Measurements from ENCODE around the gene CPSF4L. TPM values are rescaled to one million over a fixed set of nuclear protein-coding genes. Genes with fewer than 3 reads are reported as not detected.

CPSF4L gene
- total RNA-seq, 2 experiments from 2014 or later: not detected

DNA sequence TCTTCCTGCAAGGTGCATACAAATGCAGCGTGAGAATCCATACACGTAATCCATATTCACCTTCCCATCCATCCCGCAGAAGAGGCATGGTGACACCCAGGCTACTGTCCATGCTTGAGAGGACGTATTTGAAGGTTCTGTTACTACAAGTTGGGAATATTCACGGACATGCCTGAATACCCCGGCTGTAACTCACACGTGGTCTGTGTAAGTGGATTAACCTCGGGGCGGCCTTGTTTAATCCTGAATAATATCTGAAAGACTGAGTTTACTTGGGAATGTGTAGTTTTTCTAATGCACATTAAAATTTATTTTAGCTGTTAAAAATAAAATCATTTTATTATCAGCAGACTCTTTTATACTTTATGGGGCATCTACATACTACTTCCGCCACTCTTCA, 13.1 kb downstream of the CPSF4L start:
- H3K27ac ChIP-seq (ENCODE audit: low read depth, low read length, poor library complexity, severe bottlenecking): no peak overlapping the region
- TF ChIP-seq EZH2phosphoT487 (IDR thresholded peaks at IDR 0.05; ENCODE audit: borderline replicate concordance, low read depth, low read length): no peak
- TF ChIP-seq, protein P1, sequence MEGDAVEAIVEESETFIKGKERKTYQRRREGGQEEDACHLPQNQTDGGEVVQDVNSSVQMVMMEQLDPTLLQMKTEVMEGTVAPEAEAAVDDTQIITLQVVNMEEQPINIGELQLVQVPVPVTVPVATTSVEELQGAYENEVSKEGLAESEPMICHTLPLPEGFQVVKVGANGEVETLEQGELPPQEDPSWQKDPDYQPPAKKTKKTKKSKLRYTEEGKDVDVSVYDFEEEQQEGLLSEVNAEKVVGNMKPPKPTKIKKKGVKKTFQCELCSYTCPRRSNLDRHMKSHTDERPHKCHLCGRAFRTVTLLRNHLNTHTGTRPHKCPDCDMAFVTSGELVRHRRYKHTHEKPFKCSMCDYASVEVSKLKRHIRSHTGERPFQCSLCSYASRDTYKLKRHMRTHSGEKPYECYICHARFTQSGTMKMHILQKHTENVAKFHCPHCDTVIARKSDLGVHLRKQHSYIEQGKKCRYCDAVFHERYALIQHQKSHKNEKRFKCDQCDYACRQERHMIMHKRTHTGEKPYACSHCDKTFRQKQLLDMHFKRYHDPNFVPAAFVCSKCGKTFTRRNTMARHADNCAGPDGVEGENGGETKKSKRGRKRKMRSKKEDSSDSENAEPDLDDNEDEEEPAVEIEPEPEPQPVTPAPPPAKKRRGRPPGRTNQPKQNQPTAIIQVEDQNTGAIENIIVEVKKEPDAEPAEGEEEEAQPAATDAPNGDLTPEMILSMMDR (conservative IDR thresholded peaks at IDR 0.05; ENCODE audit: low read length): no peak
- no peak for DNase-seq (ENCODE audit: low spot score)
- H3K9me2 ChIP-seq (ENCODE audit: insufficient read depth, low read length): no peaks in the 10 kb centered on the region
- H2AFZ ChIP-seq (ENCODE audit: low read length): no peak overlapping the region
- H3K36me3 ChIP-seq (ENCODE audit: insufficient read depth, low read length): peaks cover 44% of the 10 kb centered on the region
- CTCF ChIA-PET (ENCODE audit: unreplicated experiment): interaction anchor here (0.7 to 1.1 kb wide), 2 partner anchors 13 to 522 kb away, joined by 3 to 4 read pairs; no protein-coding TSS in a partner anchor
- H4K20me1 ChIP-seq (ENCODE audit: insufficient read depth, low read length): no peaks in the 10 kb centered on the region
- BruUV-seq (replicated peaks): no TSS peak
- no peaks in the 10 kb centered on the region for H3K79me2 ChIP-seq (ENCODE audit: insufficient read depth, low read depth, low read length)
- H3K4me3 ChIP-seq (ENCODE audit: low read depth, low read length, poor library complexity, severe bottlenecking): no peak overlapping the region
- H3K4me1 ChIP-seq (ENCODE audit: insufficient read depth, low read length, poor library complexity, severe bottlenecking): no peaks in the 10 kb centered on the region
- no peaks in the 10 kb centered on the region for H3K9me3 ChIP-seq (ENCODE audit: low read length)
- intact Hi-C loops (cut with micrococcal nuclease; ENCODE audit: unreplicated experiment): no loop called here
- no peak overlapping the region for H3K4me2 ChIP-seq (ENCODE audit: low read length)
- POLR2A ChIA-PET: interaction anchor here (0.6 to 1.5 kb wide), 4 partner anchors 10 to 127 kb away, joined by 3 read pairs; no protein-coding TSS in a partner anchor

DNA sequence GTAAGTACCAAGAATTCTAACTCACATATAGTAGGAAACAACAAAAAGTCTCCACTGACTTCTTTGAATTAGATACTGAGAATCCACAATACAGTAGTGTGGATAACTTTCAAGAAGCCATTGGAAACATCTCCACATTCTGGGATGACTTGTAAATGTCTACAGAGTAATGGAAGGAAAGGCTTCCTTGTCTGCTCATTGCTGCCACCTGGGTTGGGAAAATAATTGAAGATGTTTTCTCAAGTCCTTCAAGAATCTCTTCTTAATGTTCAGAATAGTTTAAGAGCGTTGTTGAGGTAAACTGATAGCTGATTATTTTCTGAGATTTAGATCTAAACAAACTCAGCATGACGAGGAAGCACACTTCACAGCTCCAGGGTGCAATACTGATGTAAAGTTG, 14.0 kb downstream of the CPSF4L start:
- Histone ChIP-seq H3K79me2 (ENCODE audit: insufficient read depth, low read depth, low read length) (no peaks in the 10 kb centered on the region), H3K4me2 (ENCODE audit: low read length) (no peak overlapping the region), H4K20me1 (ENCODE audit: insufficient read depth, low read length) (no peaks in the 10 kb centered on the region), H3K36me3 (ENCODE audit: insufficient read depth, low read length) (peaks cover 52% of the 10 kb centered on the region), H3K9me2 (ENCODE audit: insufficient read depth, low read length) (no peaks in the 10 kb centered on the region), H3K27ac (ENCODE audit: low read depth, low read length, poor library complexity, severe bottlenecking) (no peak overlapping the region), H2AFZ (ENCODE audit: low read length) (no peak overlapping the region), H3K4me1 (ENCODE audit: insufficient read depth, low read length, poor library complexity, severe bottlenecking) (no peaks in the 10 kb centered on the region), H3K9me3 (ENCODE audit: low read length) (no peaks in the 10 kb centered on the region), H3K4me3 (ENCODE audit: low read depth, low read length, poor library complexity, severe bottlenecking) (no peak overlapping the region)
- DNase-seq (ENCODE audit: low spot score): no peak
- no TSS peak for BruUV-seq (replicated peaks)
- POLR2A ChIA-PET: interaction anchor here (0.6 to 1.5 kb wide), 5 partner anchors 10 to 1387 kb away, joined by 3 to 4 read pairs (median 3); a partner anchor contains a TSS
- CTCF ChIA-PET (ENCODE audit: unreplicated experiment): interaction anchor here (0.7 to 1.1 kb wide), 2 partner anchors 12 to 521 kb away, joined by 3 to 4 read pairs; no protein-coding TSS in a partner anchor
- TF ChIP-seq EZH2phosphoT487 (IDR thresholded peaks at IDR 0.05; ENCODE audit: borderline replicate concordance, low read depth, low read length): no peak
- TF ChIP-seq, protein P1 (conservative IDR thresholded peaks at IDR 0.05; ENCODE audit: low read length): peak; percentile 56
- intact Hi-C loops (cut with micrococcal nuclease; ENCODE audit: unreplicated experiment): no loop called here

DNA sequence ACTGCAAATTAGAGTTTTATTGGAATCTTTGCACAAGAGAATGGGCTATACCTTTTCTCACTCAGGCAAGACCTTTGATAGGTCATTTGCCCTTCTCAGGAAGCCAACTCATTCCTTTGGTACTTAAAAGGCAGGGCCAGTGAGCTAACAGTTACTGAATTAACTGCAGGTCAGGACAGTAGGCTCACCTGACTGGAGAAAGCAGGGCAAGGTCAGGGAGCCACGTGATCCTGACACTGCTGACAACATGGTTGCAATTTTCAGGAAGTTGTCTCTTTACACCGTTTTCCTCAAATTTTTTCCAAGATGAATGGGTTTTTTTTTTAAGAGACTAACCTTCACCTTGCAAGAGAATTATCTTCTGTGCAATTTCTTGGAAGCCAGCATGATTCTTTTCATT, 21.1 kb downstream of the CPSF4L start:
- Histone ChIP-seq H2AFZ (ENCODE audit: low read length) (no peak overlapping the region), H3K4me3 (ENCODE audit: low read depth, low read length, poor library complexity, severe bottlenecking) (no peak overlapping the region), H3K4me2 (ENCODE audit: low read length) (no peak overlapping the region), H3K79me2 (ENCODE audit: insufficient read depth, low read depth, low read length) (peaks cover 23% of the 10 kb centered on the region; the same call in 1 of the 2 replicates), H3K27ac (ENCODE audit: low read depth, low read length, poor library complexity, severe bottlenecking) (no peak overlapping the region), H4K20me1 (ENCODE audit: insufficient read depth, low read length) (no peaks in the 10 kb centered on the region), H3K36me3 (ENCODE audit: insufficient read depth, low read length) (peaks cover 92% of the 10 kb centered on the region), H3K9me3 (ENCODE audit: low read length) (no peaks in the 10 kb centered on the region), H3K9me2 (ENCODE audit: insufficient read depth, low read length) (no peaks in the 10 kb centered on the region), H3K4me1 (ENCODE audit: insufficient read depth, low read length, poor library complexity, severe bottlenecking) (peaks cover 19% of the 10 kb centered on the region)
- no peak for DNase-seq (ENCODE audit: low spot score)
- intact Hi-C loops (cut with micrococcal nuclease; ENCODE audit: unreplicated experiment): no loop called here
- no peak for TF ChIP-seq EZH2phosphoT487 (IDR thresholded peaks at IDR 0.05; ENCODE audit: borderline replicate concordance, low read depth, low read length)
- TF ChIP-seq, protein P1 (conservative IDR thresholded peaks at IDR 0.05; ENCODE audit: low read length): no peak
- POLR2A ChIA-PET: no interaction called here
- BruUV-seq (replicated peaks): no TSS peak
- CTCF ChIA-PET (ENCODE audit: unreplicated experiment): no interaction called here

Measured in OCI-LY7 (cell line).